Suprapubic skin (tissue), 4 donors: Measurements from ENCODE around the gene PRKN.

Experiments
- EP300 ChIP-seq: sonication (generic); formaldehyde crosslinking; IDR thresholded peaks from one replicate; pipeline ENCODE4 v1.6.1; 2017; ENCODE audit warnings: antibody characterized with exemption
- POLR2A ChIP-seq, 2 donors: fragments of 450-650 bp; IDR thresholded peaks; one replicate each; pipeline ENCODE4 v1.6.1; 2017; ENCODE audit warnings: antibody characterized with exemption in 2 of 2, mild to moderate bottlenecking in 2 of 2, moderate library complexity in 2 of 2
- POLR2AphosphoS5 ChIP-seq, 3 donors: sonication (generic); formaldehyde crosslinking; IDR thresholded peaks; one replicate each; pipeline ENCODE4 v1.6.1; 2017; ENCODE audit warnings: antibody characterized with exemption in 3 of 3
- TF ChIP-seq, protein P1 (sequence below), 2 donors: fragments of 200-600 bp in 1 of 2; fragments of 450-650 bp in 1 of 2; sonication (generic) in 1 of 2; IDR thresholded peaks; one replicate each; pipeline ENCODE4 v1.5.1; 2016 to 2019; ENCODE audit warnings: antibody characterized with exemption in 2 of 2, mild to moderate bottlenecking in 1 of 2, moderate library complexity in 1 of 2

DNA sequence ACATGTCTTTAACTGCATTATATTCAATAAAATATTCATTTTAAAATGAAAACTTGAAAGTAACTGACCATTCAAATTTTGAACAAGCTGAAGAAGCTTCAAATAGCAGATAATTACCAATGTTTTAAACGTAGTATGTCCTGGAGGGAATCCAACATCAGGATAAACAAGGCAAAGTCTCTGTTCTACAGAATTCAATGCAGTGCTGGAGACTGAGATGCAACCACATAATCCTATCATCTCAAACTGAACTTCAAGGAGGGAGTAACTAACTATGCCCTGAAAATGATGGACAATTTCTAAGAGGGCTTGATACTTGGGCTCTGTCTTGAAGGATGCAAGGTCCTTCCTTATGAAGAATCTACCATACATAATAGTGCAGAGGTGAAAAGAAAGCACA lies 100.7 kb downstream of the PRKN start:
- TF ChIP-seq, protein P1, sequence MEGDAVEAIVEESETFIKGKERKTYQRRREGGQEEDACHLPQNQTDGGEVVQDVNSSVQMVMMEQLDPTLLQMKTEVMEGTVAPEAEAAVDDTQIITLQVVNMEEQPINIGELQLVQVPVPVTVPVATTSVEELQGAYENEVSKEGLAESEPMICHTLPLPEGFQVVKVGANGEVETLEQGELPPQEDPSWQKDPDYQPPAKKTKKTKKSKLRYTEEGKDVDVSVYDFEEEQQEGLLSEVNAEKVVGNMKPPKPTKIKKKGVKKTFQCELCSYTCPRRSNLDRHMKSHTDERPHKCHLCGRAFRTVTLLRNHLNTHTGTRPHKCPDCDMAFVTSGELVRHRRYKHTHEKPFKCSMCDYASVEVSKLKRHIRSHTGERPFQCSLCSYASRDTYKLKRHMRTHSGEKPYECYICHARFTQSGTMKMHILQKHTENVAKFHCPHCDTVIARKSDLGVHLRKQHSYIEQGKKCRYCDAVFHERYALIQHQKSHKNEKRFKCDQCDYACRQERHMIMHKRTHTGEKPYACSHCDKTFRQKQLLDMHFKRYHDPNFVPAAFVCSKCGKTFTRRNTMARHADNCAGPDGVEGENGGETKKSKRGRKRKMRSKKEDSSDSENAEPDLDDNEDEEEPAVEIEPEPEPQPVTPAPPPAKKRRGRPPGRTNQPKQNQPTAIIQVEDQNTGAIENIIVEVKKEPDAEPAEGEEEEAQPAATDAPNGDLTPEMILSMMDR (IDR thresholded peaks at IDR 0.05) = no peak
- TF ChIP-seq POLR2A (IDR thresholded peaks at IDR 0.05) (no peak), POLR2AphosphoS5 (IDR thresholded peaks at IDR 0.05) (no peak), EP300 (no peak)
